HepG2 (cell line): ENCODE data around the gene FRMD3. TPM values are rescaled to one million over a fixed set of nuclear protein-coding genes. Genes with fewer than 3 reads are reported as not detected.

ENCODE experiments used
- ELF3 ChIP-seq: IDR thresholded peaks from 2 replicates; pipeline ENCODE4 v1.6.1; 2016; ENCODE audit warnings: missing genetic modification reagents, missing compliant biosample characterization
- FOXJ3 ChIP-seq: sonication (generic); formaldehyde crosslinking; IDR thresholded peaks from 2 replicates; pipeline ENCODE4 v1.4.0; 2020; ENCODE audit warnings: missing genetic modification reagents, mild to moderate bottlenecking, borderline replicate concordance
- HNF1A ChIP-seq, 2 experiments: sonication (generic) in 1 of 2; formaldehyde crosslinking in 1 of 2; IDR thresholded peaks; 2 replicates each; pipeline versions ENCODE4 v1.4.0 to v1.6.1; 2016 to 2020; ENCODE audit warnings: borderline replicate concordance in 1 of 2, low read depth in 1 of 2, mild to moderate bottlenecking in 1 of 2, missing genetic modification reagents in 1 of 2
- MIER3 ChIP-seq: IDR thresholded peaks from 2 replicates; pipeline ENCODE4 v1.6.1; 2016; ENCODE audit warnings: missing compliant biosample characterization, borderline replicate concordance
- NR2F6 ChIP-seq, 2 experiments: IDR thresholded peaks; 2 replicates each; pipeline ENCODE4 v1.6.1; 2016; ENCODE audit warnings: antibody characterized with exemption in 1 of 2, mild to moderate bottlenecking in 1 of 2
- POGZ ChIP-seq: sonication (generic); formaldehyde crosslinking; IDR thresholded peaks from 2 replicates; pipeline ENCODE4 v1.4.0; 2020; ENCODE audit warnings: mild to moderate bottlenecking, missing genetic modification reagents
- RFX3 ChIP-seq: IDR thresholded peaks from 2 replicates; pipeline ENCODE4 v1.6.1; 2016; ENCODE audit warnings: missing biosample characterization, missing genetic modification reagents
- SAP130 ChIP-seq: IDR thresholded peaks from 2 replicates; pipeline ENCODE4 v1.6.1; 2016; ENCODE audit warnings: low read depth
- TEAD3 ChIP-seq: optimal IDR thresholded peaks from 2 replicates; pipeline ENCODE3; 2016; ENCODE audit warnings: borderline replicate concordance
- ZFX ChIP-seq: sonication (generic); formaldehyde crosslinking; IDR thresholded peaks from 2 replicates; pipeline ENCODE4 v1.4.0; 2020; ENCODE audit warnings: mild to moderate bottlenecking, low read depth, missing genetic modification reagents, moderate library complexity
- ZNF136 ChIP-seq: sonication (generic); formaldehyde crosslinking; IDR thresholded peaks from 2 replicates; pipeline ENCODE4 v1.8.1; 2022; ENCODE audit warnings: low read depth, mild to moderate bottlenecking, moderate library complexity, missing genetic modification reagents
- ZNF256 ChIP-seq: sonication (generic); formaldehyde crosslinking; conservative IDR thresholded peaks from 2 replicates; pipeline ENCODE4 v1.4.0; 2020; ENCODE audit warnings: missing genetic modification reagents
- ZNF296 ChIP-seq: sonication (generic); formaldehyde crosslinking; conservative IDR thresholded peaks from 2 replicates; pipeline ENCODE4 v1.5.0; 2020; ENCODE audit warnings: mild to moderate bottlenecking, missing genetic modification reagents
- ZNF644 ChIP-seq: IDR thresholded peaks from 2 replicates; pipeline ENCODE4 v1.6.1; 2016; ENCODE audit warnings: low read depth
- polyA plus RNA-seq, 8 experiments: library from polyadenylated mRNA; depleted of rRNA in 3 of 8; stranded (reverse) in 7 of 8; unstranded in 1 of 8; fragments of >200 nt; fragmentation: Illumina TruSeq in 4 of 8; extraction: Trizol in 4 of 8; gene quantifications; 2 replicates each; pipeline versions ENCODE4 v1.2.1 to v1.2.3, GENCODE V29; 2011 to 2016; ENCODE audit warnings: low read depth in 4 of 8, missing spikeins in 1 of 8, mixed read lengths in 1 of 8; ENCODE audit not compliant: insufficient read depth in 1 of 8
- total RNA-seq, 5 experiments: library from RNA; depleted of rRNA; stranded (reverse); fragments of >200 nt; fragmentation: Illumina TruSeq; extraction: Trizol; gene quantifications; 2 replicates each; pipeline ENCODE4 v1.2.3, GENCODE V29; 2016; ENCODE audit warnings: low read depth in 1 of 5
- TF ChIP-seq, protein P1 (sequence below): sonication (generic); formaldehyde crosslinking; IDR thresholded peaks from 2 replicates; pipeline ENCODE4 v1.8.0; 2022; ENCODE audit warnings: low read depth, missing genetic modification reagents
- TF ChIP-seq, protein P2 (sequence below): sonication (generic); formaldehyde crosslinking; IDR thresholded peaks from 2 replicates; pipeline ENCODE4 v1.9.0; 2022; ENCODE audit warnings: missing genetic modification reagents, mild to moderate bottlenecking, borderline replicate concordance
- TF ChIP-seq, protein P3 (sequence below): sonication (generic); formaldehyde crosslinking; IDR thresholded peaks from 2 replicates; pipeline ENCODE4 v1.5.0; 2020; ENCODE audit warnings: mild to moderate bottlenecking, missing genetic modification reagents, borderline replicate concordance

FRMD3 gene
- total and polyA plus RNA-seq, 2 of the 13 experiments (the other 11 are each of a cell fraction or from before 2014, with no cell fraction given), result 3.2 to 7.7 TPM

GRCh38 chr9:83266666-83267496 is 271.3 kb downstream of the FRMD3 start (continued):
- TF ChIP-seq, protein P1, sequence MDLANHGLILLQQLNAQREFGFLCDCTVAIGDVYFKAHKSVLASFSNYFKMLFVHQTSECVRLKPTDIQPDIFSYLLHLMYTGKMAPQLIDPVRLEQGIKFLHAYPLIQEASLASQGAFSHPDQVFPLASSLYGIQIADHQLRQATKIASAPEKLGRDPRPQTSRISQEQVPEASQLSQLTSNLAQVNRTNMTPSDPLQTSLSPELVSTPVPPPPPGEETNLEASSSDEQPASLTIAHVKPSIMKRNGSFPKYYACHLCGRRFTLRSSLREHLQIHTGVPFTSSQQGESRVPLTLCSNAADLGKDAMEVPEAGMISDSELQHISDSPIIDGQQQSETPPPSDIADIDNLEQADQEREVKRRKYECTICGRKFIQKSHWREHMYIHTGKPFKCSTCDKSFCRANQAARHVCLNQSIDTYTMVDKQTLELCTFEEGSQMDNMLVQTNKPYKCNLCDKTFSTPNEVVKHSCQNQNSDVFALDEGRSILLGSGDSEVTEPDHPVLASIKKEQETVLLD (CRISPR knock-in tag), result no peak
- TF ChIP-seq ZNF136 (CRISPR knock-in tag) (no peak), POGZ (CRISPR knock-in tag) (peak; percentile 91), TEAD3 (peak; percentile 88), RFX3 (CRISPR knock-in tag) (no peak), HNF1A (IDR thresholded peaks at IDR 0.05; ENCODE audit: low read depth) (no peak), HNF1A (CRISPR knock-in tag; IDR thresholded peaks at IDR 0.05; ENCODE audit: borderline replicate concordance) (peak; percentile 56; the same call in 1 of the 2 replicates), MIER3 (CRISPR knock-in tag) (no peak), ZNF296 (CRISPR knock-in tag) (no peak), ELF3 (CRISPR knock-in tag) (peak; percentile 83; the same call in 1 of the 2 replicates), ZNF256 (no peak), SAP130 (CRISPR knock-in tag) (peak; percentile 61), ZFX (CRISPR knock-in tag) (peak; percentile 27; the same call in 1 of the 2 replicates), NR2F6 (IDR thresholded peaks at IDR 0.05) (no peak), NR2F6 (CRISPR knock-in tag; IDR thresholded peaks at IDR 0.05) (0 out of 2 replicates have a peak, but pooled peaks have one; percentile 43), ZNF644 (CRISPR knock-in tag) (peak; percentile 100), FOXJ3 (CRISPR knock-in tag) (no peak)
- TF ChIP-seq, protein P2, sequence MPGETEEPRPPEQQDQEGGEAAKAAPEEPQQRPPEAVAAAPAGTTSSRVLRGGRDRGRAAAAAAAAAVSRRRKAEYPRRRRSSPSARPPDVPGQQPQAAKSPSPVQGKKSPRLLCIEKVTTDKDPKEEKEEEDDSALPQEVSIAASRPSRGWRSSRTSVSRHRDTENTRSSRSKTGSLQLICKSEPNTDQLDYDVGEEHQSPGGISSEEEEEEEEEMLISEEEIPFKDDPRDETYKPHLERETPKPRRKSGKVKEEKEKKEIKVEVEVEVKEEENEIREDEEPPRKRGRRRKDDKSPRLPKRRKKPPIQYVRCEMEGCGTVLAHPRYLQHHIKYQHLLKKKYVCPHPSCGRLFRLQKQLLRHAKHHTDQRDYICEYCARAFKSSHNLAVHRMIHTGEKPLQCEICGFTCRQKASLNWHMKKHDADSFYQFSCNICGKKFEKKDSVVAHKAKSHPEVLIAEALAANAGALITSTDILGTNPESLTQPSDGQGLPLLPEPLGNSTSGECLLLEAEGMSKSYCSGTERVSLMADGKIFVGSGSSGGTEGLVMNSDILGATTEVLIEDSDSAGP (CRISPR knock-in tag), result no peak
- TF ChIP-seq, protein P3, sequence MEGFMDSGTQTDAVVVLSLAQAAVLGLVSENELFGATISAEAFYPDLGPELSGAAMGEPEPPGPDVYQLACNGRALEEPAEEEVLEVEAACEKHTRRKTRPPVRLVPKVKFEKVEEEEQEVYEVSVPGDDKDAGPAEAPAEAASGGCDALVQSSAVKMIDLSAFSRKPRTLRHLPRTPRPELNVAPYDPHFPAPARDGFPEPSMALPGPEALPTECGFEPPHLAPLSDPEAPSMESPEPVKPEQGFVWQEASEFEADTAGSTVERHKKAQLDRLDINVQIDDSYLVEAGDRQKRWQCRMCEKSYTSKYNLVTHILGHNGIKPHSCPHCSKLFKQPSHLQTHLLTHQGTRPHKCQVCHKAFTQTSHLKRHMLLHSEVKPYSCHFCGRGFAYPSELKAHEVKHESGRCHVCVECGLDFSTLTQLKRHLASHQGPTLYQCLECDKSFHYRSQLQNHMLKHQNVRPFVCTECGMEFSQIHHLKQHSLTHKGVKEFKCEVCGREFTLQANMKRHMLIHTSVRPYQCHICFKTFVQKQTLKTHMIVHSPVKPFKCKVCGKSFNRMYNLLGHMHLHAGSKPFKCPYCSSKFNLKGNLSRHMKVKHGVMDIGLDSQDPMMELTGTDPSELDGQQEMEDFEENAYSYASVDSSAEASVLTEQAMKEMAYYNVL (CRISPR knock-in tag), result peak; percentile 86; the same call in 1 of the 2 replicates
